ENCODE data around the gene POC1A. TPM values are rescaled to one million over a fixed set of nuclear protein-coding genes. Genes with fewer than 3 reads are reported as not detected.

POC1A gene
- total RNA-seq = 3.1 TPM

GRCh38 chr3:52154135-52155094, at the start of gene POC1A:
Gene POC1A (minus strand): TSS chr3:52154423. CDS start chr3:52154372, 51 bp downstream.

DNA sequence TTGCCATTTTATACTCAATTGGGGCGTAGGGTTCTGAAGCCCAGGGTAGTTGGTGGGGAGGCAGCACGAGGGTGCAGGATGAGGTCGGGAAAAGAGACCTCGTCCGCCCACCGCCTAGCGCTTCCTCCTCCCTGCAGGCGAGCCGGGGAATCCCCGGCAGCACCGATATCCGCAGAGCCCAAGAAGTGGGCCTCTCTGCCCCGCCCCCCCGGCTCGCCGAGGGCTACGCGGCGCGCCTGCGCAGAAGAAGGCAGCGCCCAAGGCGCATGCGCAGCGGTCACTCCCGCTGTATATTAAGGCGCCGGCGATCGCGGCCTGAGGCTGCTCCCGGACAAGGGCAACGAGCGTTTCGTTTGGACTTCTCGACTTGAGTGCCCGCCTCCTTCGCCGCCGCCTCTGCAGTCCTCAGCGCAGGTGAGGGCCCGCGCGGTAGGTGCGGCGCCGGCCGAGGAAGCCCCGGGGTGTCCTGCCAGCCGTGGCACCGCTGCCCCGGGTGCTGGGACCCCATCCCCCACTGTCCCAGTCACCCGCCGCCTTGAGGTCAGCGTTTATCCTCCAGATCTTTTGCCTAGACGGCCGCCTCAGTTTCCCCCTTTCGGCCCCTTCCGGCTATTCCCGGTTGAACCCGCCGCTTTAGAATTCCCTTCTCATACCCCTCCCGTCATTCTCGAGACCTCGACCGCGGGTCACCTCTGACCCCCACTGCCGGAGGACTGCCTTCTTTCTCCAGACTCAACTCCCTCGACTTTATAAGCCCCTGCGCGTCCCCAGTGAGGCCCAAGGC, 43.8 kb upstream of the POC1A start, which contains the start of gene ALAS1:
Gene ALAS1 (plus strand): TSS at position 319 of the 784 bp plus-strand sequence. CDS start 1,082 bp downstream, outside the sequence.

DNA sequence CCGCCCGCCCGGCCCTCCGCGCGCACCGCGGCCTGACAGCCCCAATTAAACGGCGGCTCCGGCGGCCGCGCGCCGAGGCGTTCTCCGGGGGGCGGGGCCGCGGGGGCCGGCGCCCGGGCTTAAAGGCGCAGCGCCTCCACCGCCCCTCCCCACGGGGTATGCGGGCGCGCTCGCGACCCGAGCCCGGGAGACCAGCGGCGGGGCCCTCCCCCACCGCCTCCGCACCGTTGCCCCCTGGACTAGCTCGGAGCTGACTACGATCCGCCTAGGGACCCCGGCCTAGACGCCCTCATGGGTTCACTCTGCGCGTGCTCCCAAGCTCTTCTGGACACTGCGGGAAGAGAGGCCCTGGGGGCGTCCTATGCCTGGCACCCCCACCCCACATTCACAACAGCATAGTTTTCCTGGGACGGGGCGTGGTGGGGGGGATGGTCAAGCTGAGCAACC, 97.7 kb downstream of the POC1A start, which contains the start of gene DUSP7:
Gene DUSP7 (minus strand): TSS at position 51 of the 447 bp plus-strand sequence. CDS start 205 bp downstream, outside the sequence.

Other genes with a start within 250 kb of the POC1A start
- 14.9 TPM for gene RRP9, start 212.5 kb downstream of the POC1A start, total RNA-seq
- 10.3 TPM for gene PARP3, start 212.1 kb downstream of the POC1A start, total RNA-seq
- gene GPR62, start 199.0 kb downstream of the POC1A start, total RNA-seq = 0.27 TPM
- 1,108 TPM for gene PCBP4, start 187.0 kb downstream of the POC1A start, total RNA-seq
- 24.1 TPM for gene ABHD14B, start 180.4 kb downstream of the POC1A start, total RNA-seq
- 35.5 TPM for gene ABHD14A, start 179.4 kb downstream of the POC1A start, total RNA-seq
- 10.7 TPM for gene ACY1, start 170.9 kb downstream of the POC1A start, total RNA-seq
- 573 TPM for gene RPL29, start 158.5 kb downstream of the POC1A start, total RNA-seq
- gene DUSP7, start 97.9 kb downstream of the POC1A start, total RNA-seq = 8.1 TPM
- gene ALAS1, start 43.7 kb upstream of the POC1A start, total RNA-seq = 41.1 TPM
- gene TLR9, start 71.2 kb upstream of the POC1A start, total RNA-seq = not detected
- gene TWF2, start 84.7 kb upstream of the POC1A start, total RNA-seq = 25.1 TPM
- 10.6 TPM for gene PPM1M, start 91.3 kb upstream of the POC1A start, total RNA-seq
- 104 TPM for gene WDR82, start 124.2 kb upstream of the POC1A start, total RNA-seq
- gene GLYCTK, start 133.4 kb upstream of the POC1A start, total RNA-seq = 6.5 TPM
- gene DNAH1, start 161.9 kb upstream of the POC1A start, total RNA-seq = 9.0 TPM